Esophagus squamous epithelium (tissue), 5 donors: ENCODE results near the gene CCDC81. TPM values are rescaled to one million over a fixed set of nuclear protein-coding genes. Genes with fewer than 3 reads are reported as not detected.
A peak's percentile ranks its signal among the peaks of the same experiment; 100 is the strongest.

ENCODE experiments used
- DNase-seq: peaks from one replicate; lab custom pipeline; 2025; lab: John Stamatoyannopoulos, UW
- H3K27ac ChIP-seq, 4 donors: fragments of 200-600 bp; sonication (generic); one replicate each; pipeline ENCODE4 v1.5.1; 2016 to 2019; ENCODE audit warnings: mild to moderate bottlenecking in 1 of 4
- H3K27me3 ChIP-seq, 4 donors: fragments of 200-600 bp; sonication (generic); 1 replicate in 3 of 4; 2 replicates in 1 of 4; pipeline versions ENCODE4 v1.5.1 to v1.6.0; 2017 to 2021; ENCODE audit warnings: antibody characterized with exemption in 1 of 4
- H3K36me3 ChIP-seq, 3 donors: fragments of 200-600 bp; sonication (generic); one replicate each; pipeline ENCODE4 v1.5.1; 2016 to 2019
- H3K4me1 ChIP-seq, 3 donors: fragments of 200-600 bp; sonication (generic); one replicate each; pipeline ENCODE4 v1.5.1; 2017 to 2019
- H3K4me3 ChIP-seq, 4 donors: fragments of 200-600 bp; sonication (generic); 1 replicate in 3 of 4; 2 replicates in 1 of 4; pipeline ENCODE4 v1.5.1; 2016 to 2019; ENCODE audit warnings: mild to moderate bottlenecking in 2 of 4, moderate library complexity in 1 of 4
- H3K9me3 ChIP-seq, 3 donors: fragments of 200-600 bp; sonication (generic); one replicate each; pipeline ENCODE4 v1.5.1; 2016 to 2019
- CTCF ChIP-seq, 6 experiments: fragments of 450-650 bp in 4 of 6; fragments of 200-600 bp in 2 of 6; sonication (generic) in 2 of 6; IDR thresholded peaks; one replicate each; pipeline ENCODE4 v1.5.1; 2016 to 2019; ENCODE audit warnings: antibody characterized with exemption in 6 of 6, mild to moderate bottlenecking in 4 of 6, moderate library complexity in 4 of 6
- POLR2A ChIP-seq, 4 donors: fragments of 450-650 bp; IDR thresholded peaks; one replicate each; pipeline ENCODE4 v1.6.1; 2017; ENCODE audit warnings: antibody characterized with exemption in 4 of 4, mild to moderate bottlenecking in 4 of 4, moderate library complexity in 3 of 4
- WGBS, 2 donors: methylation state at CpG; one replicate each; pipeline ENCODE4 v1.1.5; 2018; 5-methylcytosine and 5-hydroxymethylcytosine counted together
- intact Hi-C: fragments of 100-400 bp; cut with DNase I; formaldehyde crosslinking; loops from one replicate; pipeline ENCODE4 v1.15.0; 2022
- total RNA-seq, 4 donors: library from RNA; depleted of rRNA; stranded (reverse); fragments of >200 nt; gene quantifications; one replicate each; pipeline ENCODE4 v1.1.0, GENCODE V29; 2016
- donor health status: DM: yes; HTN: yes; CAD: no.

The CCDC81 gene
- total RNA-seq, 4 donors from 2014 or later: 0.23 to 0.66 (median 0.57) TPM; not detected in 1

GRCh38 chr11:86447763-86448480 is 73.2 kb downstream of the CCDC81 start:
- intact Hi-C loops: no loop called here
- WGBS, 2 donors: 74 to 77% methylated on average over 3 of the region's 3 CpGs
- H3K4me1 ChIP-seq: peaks cover 0 to 5% (median 0%) of the 10 kb centered on the region in 3 donors

GRCh38 chr11:86449993-86450629 is 75.4 kb downstream of the CCDC81 start:
- H3K4me1 ChIP-seq: no peaks in the 10 kb centered on the region
- no peak for DNase-seq
- intact Hi-C loops: loop anchor here (5.0 to 10.0 kb wide), 2 partner anchors 165 to 367 kb away; no protein-coding TSS in a partner anchor

More at GRCh38 chr11:86447763-86448480, 73.2 kb downstream of the CCDC81 start:
- H3K27ac ChIP-seq: no peak overlapping the region
- peaks cover 0 to 24% (median 0%) of the 10 kb centered on the region in 3 donors for H3K36me3 ChIP-seq
- no peaks in the 10 kb centered on the region for H3K27me3 ChIP-seq
- no peak overlapping the region for H3K4me3 ChIP-seq
- no peak for DNase-seq
- no peaks in the 10 kb centered on the region for H3K9me3 ChIP-seq
- TF ChIP-seq POLR2A (IDR thresholded peaks at IDR 0.05): no peak
- TF ChIP-seq CTCF (IDR thresholded peaks at IDR 0.05): no peak

GRCh38 chr11:86453290-86454030 is 78.8 kb downstream of the CCDC81 start:
- WGBS, 2 donors: 73 to 81% methylated on average over 2 of the region's 2 CpGs
- no peak for DNase-seq
- no peak overlapping the region for H3K4me3 ChIP-seq
- peaks cover 0 to 8% (median 0%) of the 10 kb centered on the region in 3 donors for H3K4me1 ChIP-seq
- no peaks in the 10 kb centered on the region for H3K36me3 ChIP-seq
- no peaks in the 10 kb centered on the region for H3K27me3 ChIP-seq
- intact Hi-C loops: loop anchor here (5.0 to 10.0 kb wide), 2 partner anchors 161 to 364 kb away; no protein-coding TSS in a partner anchor
- TF ChIP-seq POLR2A (IDR thresholded peaks at IDR 0.05) (no peak), CTCF (IDR thresholded peaks at IDR 0.05) (no peak)
- no peak overlapping the region for H3K27ac ChIP-seq
- no peaks in the 10 kb centered on the region for H3K9me3 ChIP-seq

More at GRCh38 chr11:86449993-86450629, 75.4 kb downstream of the CCDC81 start:
- 65 to 84% methylated on average over 5 of the region's 5 CpGs for whole genome bisulfite sequencing, 2 donors
- no peaks in the 10 kb centered on the region for H3K27me3 ChIP-seq
- no peak overlapping the region for H3K27ac ChIP-seq
- H3K9me3 ChIP-seq: no peaks in the 10 kb centered on the region
- H3K36me3 ChIP-seq: peaks cover 0 to 23% (median 0%) of the 10 kb centered on the region in 3 donors
- H3K4me3 ChIP-seq: no peak overlapping the region
- TF ChIP-seq POLR2A (IDR thresholded peaks at IDR 0.05) (no peak), CTCF (IDR thresholded peaks at IDR 0.05) (no peak)

- peak overlapping the region in 2 of 4 donors; percentile 38 to 52 for H3K27ac ChIP-seq
Measured at GRCh38 chr11:86456075-86456939, 81.6 kb downstream of the CCDC81 start.

More at GRCh38 chr11:86456075-86456939, 81.6 kb downstream of the CCDC81 start:
- Histone ChIP-seq H3K27me3 (no peaks in the 10 kb centered on the region), H3K36me3 (no peaks in the 10 kb centered on the region), H3K4me3 (no peak overlapping the region), H3K4me1 (peaks cover 0 to 20% (median 7%) of the 10 kb centered on the region in 3 donors), H3K9me3 (no peaks in the 10 kb centered on the region)
- TF ChIP-seq POLR2A (IDR thresholded peaks at IDR 0.05) (no peak), CTCF (IDR thresholded peaks at IDR 0.05) (peak; percentile 74 to 88 (median 88))
- intact Hi-C loops: loop anchor here (10.0 kb wide), 1 partner anchor 158 kb away; no protein-coding TSS in a partner anchor
- 16 to 17% methylated on average over 8 to 9 of the region's 9 CpGs for WGBS, 2 donors
- DNase-seq: no peak
